Measurements from ENCODE around the gene SAMMSON.

DNA sequence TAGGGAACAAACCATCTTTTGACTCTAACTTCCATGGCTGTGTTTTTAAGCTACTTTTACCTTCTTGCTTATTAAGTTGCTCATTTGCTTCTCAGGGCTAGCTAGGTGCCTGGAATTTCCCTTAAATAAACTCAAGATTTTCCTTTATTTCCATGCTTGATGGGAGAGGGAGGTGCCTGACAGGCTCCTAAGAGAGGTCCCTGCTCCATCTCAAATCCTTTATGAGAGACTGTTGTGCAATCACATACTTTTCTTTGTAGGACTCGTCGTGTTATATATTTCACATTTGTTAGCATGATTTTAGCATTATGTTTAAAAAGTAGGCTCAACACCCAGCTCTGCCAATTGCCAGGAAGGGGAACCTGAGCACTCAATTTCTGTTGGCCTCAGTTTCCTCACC lies 95.7 kb downstream of the SAMMSON start:
- TF ChIP-seq CTCF (IDR thresholded peaks at IDR 0.05) (no peak), POLR2AphosphoS5 (IDR thresholded peaks at IDR 0.05) (no peak), EP300 (IDR thresholded peaks at IDR 0.05) (no peak)

Measured in stomach (tissue), 4 donors.